ENCODE results near the gene RHOT1. TPM values are rescaled to one million over a fixed set of nuclear protein-coding genes. Genes with fewer than 3 reads are reported as not detected.

Gene RHOT1
- total and polyA plus RNA-seq, 2 experiments from 2014 or later: 25.2 to 31.9 TPM

- no peak for DNase-seq
- H3K9me2 ChIP-seq (ENCODE audit: insufficient read depth): no peaks in the 10 kb centered on the region
- 92 to 98% methylated on average over 2 of the region's 2 CpGs for WGBS, 2 experiments (ENCODE audit: low coverage in 1 of 2, low lambda C conversion rate in 2 of 2, missing lambda C conversion rate in 2 of 2)
- no peak overlapping the region for H3K4me2 ChIP-seq (ENCODE audit: unreplicated experiment)
- H3K4me3 ChIP-seq: no peak overlapping the region
- no peaks in the 10 kb centered on the region for H3K4me1 ChIP-seq (ENCODE audit: insufficient read depth)
- no peaks in the 10 kb centered on the region for H3K36me3 ChIP-seq (ENCODE audit: low read depth)
- no peaks in the 10 kb centered on the region for H3K79me2 ChIP-seq (ENCODE audit: insufficient read depth)
- no peak overlapping the region for H2AFZ ChIP-seq
- H3K27me3 ChIP-seq (replicated peaks; ENCODE audit: insufficient read depth): no peaks in the 10 kb centered on the region
- in situ Hi-C loops (cut with MboI): no loop called here
- no peaks in the 10 kb centered on the region for H3K9me3 ChIP-seq (ENCODE audit: low read depth)
- no peak overlapping the region for H3K27ac ChIP-seq
- H3F3A ChIP-seq (ENCODE audit: insufficient read depth): no peaks in the 10 kb centered on the region
- TF ChIP-seq EZH2 (IDR thresholded peaks at IDR 0.05; ENCODE audit: insufficient read depth, poor library complexity, severe bottlenecking): no peak
- no peak for TF ChIP-seq EZH2phosphoT487 (IDR thresholded peaks at IDR 0.05; ENCODE audit: insufficient read depth, low read depth)
- no peak overlapping the region for H3K9ac ChIP-seq
- H4K20me1 ChIP-seq (ENCODE audit: insufficient read depth): no peaks in the 10 kb centered on the region
Observed at GRCh38 chr17:32235588-32235987, 93.3 kb downstream of the RHOT1 start.

GRCh38 chr17:32239456-32239855 lies 97.2 kb downstream of the RHOT1 start:
- Histone ChIP-seq H3K9ac (no peak overlapping the region), H3K9me2 (ENCODE audit: insufficient read depth) (no peaks in the 10 kb centered on the region), H3K79me2 (ENCODE audit: insufficient read depth) (no peaks in the 10 kb centered on the region), H3K9me3 (ENCODE audit: low read depth) (no peaks in the 10 kb centered on the region), H4K20me1 (ENCODE audit: insufficient read depth) (no peaks in the 10 kb centered on the region), H3K27me3 (replicated peaks; ENCODE audit: insufficient read depth) (no peaks in the 10 kb centered on the region), H3K4me2 (ENCODE audit: unreplicated experiment) (no peak overlapping the region), H3K4me3 (no peak overlapping the region), H3K27ac (no peak overlapping the region), H3K4me1 (ENCODE audit: insufficient read depth) (no peaks in the 10 kb centered on the region), H3K36me3 (ENCODE audit: low read depth) (no peaks in the 10 kb centered on the region), H2AFZ (no peak overlapping the region), H3F3A (ENCODE audit: insufficient read depth) (no peaks in the 10 kb centered on the region)
- 61 to 67% methylated on average over 2 of the region's 2 CpGs for WGBS, 2 experiments (ENCODE audit: low coverage in 1 of 2, low lambda C conversion rate in 2 of 2, missing lambda C conversion rate in 2 of 2)
- in situ Hi-C loops (cut with MboI): no loop called here
- TF ChIP-seq EZH2phosphoT487 (IDR thresholded peaks at IDR 0.05; ENCODE audit: insufficient read depth, low read depth): no peak
- TF ChIP-seq EZH2 (IDR thresholded peaks at IDR 0.05; ENCODE audit: insufficient read depth, poor library complexity, severe bottlenecking): no peak
- no peak for DNase-seq

- no peaks in the 10 kb centered on the region for H3K4me1 ChIP-seq (ENCODE audit: insufficient read depth)
- no peak overlapping the region for H3K4me2 ChIP-seq (ENCODE audit: unreplicated experiment)
- H3K27me3 ChIP-seq (replicated peaks; ENCODE audit: insufficient read depth): no peaks in the 10 kb centered on the region
- no peaks in the 10 kb centered on the region for H3K79me2 ChIP-seq (ENCODE audit: insufficient read depth)
- in situ Hi-C loops (cut with MboI): no loop called here
- TF ChIP-seq EZH2phosphoT487 (IDR thresholded peaks at IDR 0.05; ENCODE audit: insufficient read depth, low read depth) (no peak), EZH2 (IDR thresholded peaks at IDR 0.05; ENCODE audit: insufficient read depth, poor library complexity, severe bottlenecking) (no peak)
- no peak overlapping the region for H3K9ac ChIP-seq
- DNase-seq: peak; percentile 32
- H3F3A ChIP-seq (ENCODE audit: insufficient read depth): no peaks in the 10 kb centered on the region
- 77 to 82% methylated on average over 8 of the region's 8 CpGs for WGBS, 2 experiments (ENCODE audit: low coverage in 1 of 2, low lambda C conversion rate in 2 of 2, missing lambda C conversion rate in 2 of 2)
- no peak overlapping the region for H3K27ac ChIP-seq
- H3K36me3 ChIP-seq (ENCODE audit: low read depth): no peaks in the 10 kb centered on the region
- H2AFZ ChIP-seq: no peak overlapping the region
- H3K9me3 ChIP-seq (ENCODE audit: low read depth): no peaks in the 10 kb centered on the region
- H3K4me3 ChIP-seq: no peak overlapping the region
- no peaks in the 10 kb centered on the region for H4K20me1 ChIP-seq (ENCODE audit: insufficient read depth)
- H3K9me2 ChIP-seq (ENCODE audit: insufficient read depth): no peaks in the 10 kb centered on the region
Observed at GRCh38 chr17:32240750-32241149, 98.4 kb downstream of the RHOT1 start.

GRCh38 chr17:32241640-32242039 lies 99.3 kb downstream of the RHOT1 start:
- Histone ChIP-seq H3K9me3 (ENCODE audit: low read depth) (no peaks in the 10 kb centered on the region), H3K9me2 (ENCODE audit: insufficient read depth) (no peaks in the 10 kb centered on the region), H3K4me3 (no peak overlapping the region), H3K9ac (no peak overlapping the region), H3K36me3 (ENCODE audit: low read depth) (no peaks in the 10 kb centered on the region), H3K79me2 (ENCODE audit: insufficient read depth) (no peaks in the 10 kb centered on the region), H3K4me1 (ENCODE audit: insufficient read depth) (no peaks in the 10 kb centered on the region), H3F3A (ENCODE audit: insufficient read depth) (no peaks in the 10 kb centered on the region), H2AFZ (no peak overlapping the region), H3K27me3 (replicated peaks; ENCODE audit: insufficient read depth) (no peaks in the 10 kb centered on the region), H4K20me1 (ENCODE audit: insufficient read depth) (no peaks in the 10 kb centered on the region), H3K27ac (no peak overlapping the region), H3K4me2 (ENCODE audit: unreplicated experiment) (no peak overlapping the region)
- no peak for TF ChIP-seq EZH2 (IDR thresholded peaks at IDR 0.05; ENCODE audit: insufficient read depth, poor library complexity, severe bottlenecking)
- WGBS, 2 experiments (ENCODE audit: low coverage in 1 of 2, low lambda C conversion rate in 2 of 2, missing lambda C conversion rate in 2 of 2): 100% methylated on average over 1 of the region's 1 CpG
- DNase-seq: no peak
- in situ Hi-C loops (cut with MboI): no loop called here

GRCh38 chr17:32249475-32249874 lies 107.2 kb downstream of the RHOT1 start:
- DNase-seq: no peak
- Histone ChIP-seq H3K27ac (no peak overlapping the region), H3K9ac (no peak overlapping the region), H3K27me3 (replicated peaks; ENCODE audit: insufficient read depth) (no peaks in the 10 kb centered on the region), H4K20me1 (ENCODE audit: insufficient read depth) (no peaks in the 10 kb centered on the region), H3K4me2 (ENCODE audit: unreplicated experiment) (no peak overlapping the region), H3K4me1 (ENCODE audit: insufficient read depth) (no peaks in the 10 kb centered on the region), H3K4me3 (no peak overlapping the region), H3F3A (ENCODE audit: insufficient read depth) (no peaks in the 10 kb centered on the region), H3K79me2 (ENCODE audit: insufficient read depth) (no peaks in the 10 kb centered on the region), H3K9me3 (ENCODE audit: low read depth) (no peaks in the 10 kb centered on the region), H3K36me3 (ENCODE audit: low read depth) (no peaks in the 10 kb centered on the region), H2AFZ (no peak overlapping the region), H3K9me2 (ENCODE audit: insufficient read depth) (no peaks in the 10 kb centered on the region)
- WGBS, 2 experiments (ENCODE audit: low coverage in 1 of 2, low lambda C conversion rate in 2 of 2, missing lambda C conversion rate in 2 of 2): 66 to 76% methylated on average over 3 of the region's 3 CpGs
- in situ Hi-C loops (cut with MboI): no loop called here
- TF ChIP-seq EZH2phosphoT487 (IDR thresholded peaks at IDR 0.05; ENCODE audit: insufficient read depth, low read depth) (no peak), EZH2 (IDR thresholded peaks at IDR 0.05; ENCODE audit: insufficient read depth, poor library complexity, severe bottlenecking) (no peak)

Measured in GM23248 (cell line).